ENCODE data around the gene TM9SF2.
A peak's percentile ranks its signal among the peaks of the same experiment; 100 is the strongest.

Gene TM9SF2

DNA sequence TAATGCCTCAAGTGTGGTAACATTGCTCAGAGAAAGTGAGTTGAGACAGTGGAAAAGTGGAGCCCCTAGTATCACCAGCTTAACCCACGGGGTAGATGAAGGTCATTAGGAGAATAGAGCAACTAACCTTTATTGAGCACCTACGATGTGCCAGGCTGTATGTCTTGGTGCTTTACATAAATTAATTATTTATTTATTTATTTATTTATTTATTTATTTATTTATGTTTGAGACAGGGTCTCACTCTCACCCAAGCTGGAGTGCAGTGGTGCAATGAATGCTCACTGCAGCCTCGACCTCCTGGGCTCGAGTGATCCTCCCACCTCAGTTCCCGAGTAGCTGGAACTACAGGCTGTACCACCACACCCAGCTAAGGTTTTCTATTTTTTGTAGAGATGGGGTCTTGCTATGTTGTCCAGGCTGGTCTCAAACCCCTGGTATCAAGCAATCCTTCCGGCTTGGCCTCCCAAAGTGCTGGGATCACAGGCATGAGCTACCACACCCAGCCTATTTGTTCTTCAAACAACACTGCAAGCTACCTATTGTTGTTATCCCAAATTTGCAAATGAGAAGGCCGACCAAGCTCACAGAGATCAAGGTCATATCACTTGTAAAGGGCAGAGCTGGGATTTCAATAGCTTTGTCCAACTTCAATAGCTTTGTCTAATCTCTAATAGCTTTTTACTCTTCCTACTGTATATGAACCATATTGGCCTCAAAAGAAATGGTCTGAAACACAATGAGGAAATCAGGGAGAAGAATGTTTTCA lies 79.4 kb downstream of the TM9SF2 start:
- no peak for DNase-seq

DNA sequence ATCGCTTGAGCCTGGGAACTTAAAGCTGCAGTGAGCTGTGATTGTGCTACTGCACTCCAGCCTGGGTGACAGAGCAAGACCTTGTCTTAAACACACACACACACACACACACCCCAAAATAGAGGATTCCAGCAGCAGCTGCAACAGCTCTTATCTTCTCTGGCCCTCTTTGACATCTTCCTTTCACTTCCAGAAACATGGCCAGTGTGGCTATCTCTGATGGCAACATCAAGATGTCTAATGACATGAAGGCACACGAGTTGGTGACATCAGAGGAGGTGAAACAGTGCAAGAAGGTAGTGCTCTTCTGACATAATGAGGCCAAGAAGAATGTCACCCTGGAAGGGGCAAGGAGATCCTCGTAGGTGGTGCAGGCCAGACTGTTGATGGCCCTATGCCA lies 81.2 kb downstream of the TM9SF2 start:
- no peak for DNase-seq

DNA sequence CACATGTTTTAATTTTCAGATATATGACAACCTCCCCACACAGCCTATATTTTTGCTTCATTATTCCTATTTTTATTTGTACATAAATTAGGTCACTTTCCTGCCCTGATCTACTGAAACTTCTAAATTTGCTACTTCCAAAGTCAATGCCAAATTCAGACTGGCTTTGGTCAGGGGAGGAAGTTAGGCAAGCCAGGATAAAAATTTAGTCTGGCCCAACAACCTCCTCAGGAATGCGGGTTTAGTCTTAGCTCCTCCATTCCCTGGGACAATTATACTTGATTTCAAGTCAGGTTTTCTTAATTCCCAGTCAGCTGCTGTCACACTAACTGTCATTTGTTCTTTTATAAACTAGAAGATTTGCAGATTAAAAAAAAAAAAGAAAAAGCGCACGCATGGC lies 84.3 kb downstream of the TM9SF2 start:
- DNase-seq: no peak

DNA sequence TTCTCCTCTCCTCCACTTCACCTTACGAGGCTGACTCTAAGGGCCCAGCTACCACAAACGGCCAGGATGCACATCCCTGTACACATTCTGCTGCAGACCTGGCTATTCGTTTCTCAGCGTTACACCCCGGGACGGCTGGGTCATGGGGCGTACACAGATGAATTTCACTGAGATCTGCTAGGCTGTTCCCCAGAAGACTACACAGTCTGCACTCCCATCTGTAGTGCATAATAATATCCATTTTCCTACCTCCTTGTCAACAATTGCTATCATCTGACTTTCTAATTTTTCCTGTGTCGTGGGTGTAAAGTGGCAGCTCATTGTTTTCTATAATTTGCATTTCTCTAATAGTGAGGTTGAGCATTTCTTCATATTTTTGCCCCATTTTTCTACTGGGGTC lies 85.7 kb downstream of the TM9SF2 start:
- no peak for DNase-seq

DNA sequence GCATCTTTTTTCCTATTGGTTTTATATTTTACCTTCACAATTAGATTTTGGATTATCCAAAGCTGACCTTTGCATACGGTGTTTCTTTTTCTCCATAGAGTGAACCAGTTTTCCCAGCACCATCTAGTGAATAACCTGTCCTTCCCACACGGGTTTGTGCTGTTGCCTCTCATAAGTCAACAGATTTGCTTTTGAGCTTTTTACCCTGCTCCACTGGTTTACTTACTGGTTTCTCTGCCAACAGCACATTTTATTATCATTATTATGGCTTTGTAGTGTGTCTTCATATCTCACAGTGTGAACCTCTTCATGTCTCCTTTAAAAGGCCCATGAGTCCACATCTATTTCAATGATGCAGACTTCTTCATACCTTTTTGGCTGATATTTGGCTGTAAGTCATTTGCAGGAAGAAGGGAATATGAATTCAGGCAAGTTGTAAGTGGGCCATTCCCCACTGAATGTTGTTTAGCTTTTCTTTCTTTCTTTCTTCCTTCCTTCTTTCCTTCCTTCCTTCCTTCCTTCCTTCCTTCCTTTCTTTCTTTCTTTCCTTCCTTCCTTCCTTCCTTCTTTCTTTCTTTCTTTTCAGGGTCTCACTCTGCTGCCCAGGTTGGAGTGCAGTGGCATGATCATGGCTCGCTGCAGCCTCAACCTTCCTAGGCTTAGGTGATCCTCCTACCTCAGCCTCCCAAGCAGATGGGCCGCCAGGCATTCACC lies 86.8 kb downstream of the TM9SF2 start:
- DNase-seq: no peak

DNA sequence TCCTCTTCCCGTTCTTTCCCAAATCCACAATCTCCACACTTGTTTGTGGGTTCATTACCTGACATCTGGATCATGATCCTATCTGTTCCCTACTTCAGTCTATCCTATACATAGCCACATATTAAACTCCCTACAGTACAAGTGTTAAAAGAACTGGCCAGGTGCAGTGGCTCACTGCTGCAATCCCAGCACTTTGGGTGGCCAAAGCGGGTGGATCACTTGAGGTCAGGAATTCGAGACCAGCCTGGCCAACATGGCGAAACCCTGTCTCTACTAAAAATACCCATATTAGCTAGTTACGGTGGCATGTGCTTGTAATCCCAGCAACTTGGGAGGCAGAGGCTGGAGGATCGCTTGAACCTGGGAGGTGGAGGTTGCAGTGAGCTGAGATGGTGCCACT lies 88.3 kb downstream of the TM9SF2 start:
- no peak for DNase-seq

DNA sequence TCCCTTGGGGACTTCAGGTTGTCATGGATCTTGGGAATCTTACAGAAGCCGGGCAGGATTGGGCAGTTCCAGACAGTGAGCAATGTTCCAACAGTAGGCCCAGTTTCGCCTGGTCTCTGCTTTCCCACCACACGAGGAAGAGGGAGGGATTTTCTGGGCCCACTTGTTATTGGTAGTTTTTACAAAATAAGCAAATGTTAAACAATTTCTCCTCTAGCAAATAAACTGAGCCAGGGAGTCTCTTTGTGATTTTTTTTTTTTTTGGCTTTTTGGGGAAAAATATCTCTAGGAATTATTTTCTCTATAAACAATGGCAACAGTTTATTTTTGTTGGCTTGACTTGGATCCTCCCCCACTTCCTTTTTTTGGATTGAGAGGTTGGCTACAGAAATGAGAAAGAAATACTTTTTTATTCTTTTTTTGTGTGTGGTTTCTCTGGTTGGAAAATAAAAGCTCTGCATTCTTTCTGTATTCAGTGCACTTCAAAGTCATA lies 89.3 kb downstream of the TM9SF2 start:
- DNase-seq: no peak

DNA sequence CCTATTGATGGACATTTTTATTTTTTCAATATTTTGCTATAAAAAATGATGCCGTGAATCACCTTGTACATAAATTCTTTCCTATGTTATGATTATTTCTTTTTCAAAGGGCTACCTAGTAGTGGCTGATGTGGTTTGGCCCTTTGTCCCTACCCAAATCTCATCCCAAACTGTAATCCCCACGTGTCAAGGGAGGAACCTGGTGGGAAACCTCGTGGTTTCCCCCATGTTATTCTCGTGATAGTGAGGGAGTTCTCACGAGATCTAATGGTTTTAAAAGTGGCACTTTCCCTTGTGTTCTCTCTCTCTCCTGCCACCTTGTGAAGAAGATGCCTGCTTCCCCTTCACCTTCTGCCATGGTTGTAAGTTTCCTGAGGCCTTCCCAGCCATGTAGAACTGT lies 94.9 kb downstream of the TM9SF2 start:
- no peak for DNase-seq

DNA sequence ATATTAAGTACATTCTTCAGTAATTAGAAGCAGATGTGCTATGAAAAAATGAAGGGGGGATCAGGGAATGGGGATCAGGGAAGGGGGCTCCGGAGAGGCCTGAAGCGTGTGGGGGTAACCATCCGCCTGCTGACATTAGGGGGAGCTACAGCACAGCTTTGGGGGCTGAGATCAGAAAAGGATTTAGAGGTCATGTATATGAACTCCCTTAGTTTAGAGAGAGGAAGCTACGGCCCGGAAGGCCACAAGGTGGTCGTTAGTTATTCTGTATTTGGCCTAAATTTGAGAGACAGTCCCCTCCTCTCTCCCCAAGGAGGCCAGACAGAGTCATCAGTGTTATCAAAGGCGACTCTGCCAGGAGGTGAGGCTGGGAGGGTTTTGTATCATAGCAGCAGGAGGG lies 99.0 kb downstream of the TM9SF2 start:
- peak in 1 of 2 donors; percentile 19 for DNase-seq

DNA sequence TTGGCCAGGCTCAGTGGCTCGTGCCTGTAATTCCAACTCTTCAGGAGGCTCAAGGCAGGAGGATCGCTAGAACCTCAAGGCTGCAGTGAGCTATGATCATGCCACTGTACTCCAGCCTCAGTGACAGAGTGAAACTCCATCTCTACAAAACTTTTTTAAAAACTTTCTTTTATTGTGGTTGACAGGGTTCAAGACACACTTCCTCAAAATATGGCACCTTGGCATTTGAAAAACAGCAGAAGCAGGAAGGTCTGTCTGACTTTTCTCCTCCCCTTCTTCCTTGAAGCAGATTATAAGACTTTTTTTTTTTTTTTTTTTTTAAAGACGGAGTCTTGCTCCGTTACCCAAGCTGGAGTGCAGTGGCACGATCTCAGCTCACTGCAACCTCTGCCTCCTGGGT lies 100.3 kb downstream of the TM9SF2 start:
- peak; percentile 12 to 49 for DNase-seq

DNA sequence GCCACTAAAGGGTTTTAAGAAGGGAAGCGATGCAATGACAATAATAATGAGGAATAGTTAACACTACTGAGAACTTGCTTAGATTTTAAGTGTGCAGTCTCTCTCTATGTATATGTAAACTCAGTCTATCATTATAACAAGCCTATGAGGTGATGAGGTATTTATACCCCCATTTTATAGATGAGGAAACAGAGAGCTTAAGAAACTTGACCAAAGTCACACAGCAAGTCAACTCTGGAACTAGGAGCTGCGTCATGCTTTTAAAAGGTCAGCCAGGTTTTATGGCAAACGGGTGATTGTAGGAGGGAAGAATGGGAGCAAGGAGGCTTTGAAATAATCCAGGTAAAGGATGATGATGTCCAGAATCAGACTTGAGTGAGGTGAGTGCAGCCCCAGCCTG lies 103.4 kb downstream of the TM9SF2 start:
- no peak for DNase-seq

DNA sequence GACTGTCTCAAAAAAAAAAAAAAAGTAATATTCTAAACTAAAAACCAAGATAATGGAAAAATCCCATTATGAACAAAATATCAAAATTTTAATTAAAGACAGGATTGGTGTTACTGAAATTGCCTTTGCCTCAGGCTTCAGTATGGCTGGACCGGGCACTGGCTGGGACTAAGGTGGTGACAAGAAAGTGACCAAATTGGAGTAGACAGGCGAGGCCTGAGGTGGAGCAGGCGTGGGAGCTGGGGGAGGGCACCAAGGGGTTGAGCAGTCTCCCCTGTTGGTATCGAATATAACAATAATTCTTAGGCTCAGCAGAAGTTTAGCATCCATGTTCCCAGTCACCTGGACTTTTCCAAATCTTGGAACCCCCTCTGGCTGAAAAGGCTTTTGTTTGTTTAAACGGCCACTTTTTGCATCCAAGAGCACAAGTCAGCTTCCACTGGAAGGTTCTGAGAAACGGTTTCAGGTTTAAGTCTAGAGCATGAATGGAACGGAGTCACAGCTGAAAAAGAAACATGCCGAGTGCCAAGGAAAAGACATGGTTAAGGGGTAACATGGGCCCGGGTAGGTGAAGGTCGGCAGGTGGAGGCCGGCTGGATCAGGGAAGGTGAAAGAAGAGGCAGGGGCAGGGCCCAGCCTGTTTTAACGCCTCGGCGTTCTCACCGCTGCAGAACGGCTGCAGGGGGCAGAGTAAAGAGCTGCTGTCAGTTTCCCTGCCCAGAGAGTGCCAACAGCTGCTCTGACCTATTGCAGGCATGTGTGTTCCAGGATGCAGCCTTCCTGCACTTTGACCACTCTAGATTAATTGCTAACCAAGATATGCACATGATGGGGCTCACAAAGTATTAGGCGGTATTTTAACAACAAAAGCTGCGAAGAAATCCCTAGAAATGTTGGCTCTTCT lies 104.4 kb downstream of the TM9SF2 start:
- peak; percentile 29 to 66 for DNase-seq

DNA sequence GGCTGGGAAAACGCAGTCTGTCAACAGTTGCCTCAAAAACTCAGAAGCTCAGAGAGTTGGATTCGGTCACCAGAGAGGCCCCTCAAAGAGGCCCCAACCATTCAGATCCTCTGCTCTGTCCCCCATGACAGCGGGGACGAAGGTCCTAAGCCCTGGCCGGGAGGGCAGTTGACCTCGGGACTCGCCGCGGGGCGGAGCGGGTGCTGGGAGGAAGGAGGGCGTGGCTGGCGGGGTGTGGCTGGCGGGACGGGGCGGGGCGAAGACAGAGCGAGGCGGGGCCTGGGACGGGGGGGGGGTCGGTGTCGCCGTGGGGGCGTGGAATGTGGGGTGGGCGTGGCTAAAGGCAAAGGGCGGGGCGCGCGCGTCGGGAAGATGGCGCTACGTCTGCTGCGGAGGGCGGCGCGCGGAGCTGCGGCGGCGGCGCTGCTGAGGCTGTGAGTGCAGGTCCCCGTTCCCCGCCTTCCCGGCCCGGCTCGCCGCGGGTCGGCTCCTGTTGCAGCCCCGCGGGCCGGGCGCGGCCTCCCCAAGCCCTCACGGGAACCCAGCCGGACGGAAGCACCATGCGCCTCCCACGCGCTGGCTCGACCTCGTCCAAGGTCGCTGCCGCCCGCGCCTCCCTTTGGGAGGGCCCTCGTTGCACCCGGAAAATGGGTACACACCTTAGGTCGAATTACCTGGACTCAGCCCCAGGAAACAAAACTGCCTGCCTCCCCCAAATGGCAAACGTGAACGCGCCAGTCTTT lies 105.2 kb downstream of the TM9SF2 start, which contains the start of gene CLYBL:
Gene CLYBL, plus strand, starts transcription at position 367 of the 743 bp plus-strand sequence.
- DNase-seq: peak; percentile 87 to 94

DNA sequence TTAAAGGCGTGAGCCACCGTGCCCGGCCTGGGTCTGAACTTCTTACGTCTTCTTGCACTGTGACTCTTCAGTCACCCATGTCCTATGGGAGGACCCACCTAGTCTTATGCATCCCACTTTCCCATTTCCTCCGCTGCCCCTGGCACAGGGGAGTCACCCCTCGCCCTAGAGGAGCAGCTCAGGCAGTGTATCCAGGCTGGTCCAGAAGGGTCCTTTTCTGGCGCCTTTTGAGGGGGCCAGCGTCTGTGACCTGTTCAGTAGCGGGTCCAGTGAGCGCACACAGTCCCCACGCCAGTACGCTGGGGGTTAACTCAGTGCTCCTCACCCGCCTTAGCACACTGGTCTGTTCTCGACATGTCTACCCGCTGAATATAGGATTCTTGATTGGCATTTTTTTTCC lies 107.1 kb downstream of the TM9SF2 start:
- DNase-seq: no peak

DNA sequence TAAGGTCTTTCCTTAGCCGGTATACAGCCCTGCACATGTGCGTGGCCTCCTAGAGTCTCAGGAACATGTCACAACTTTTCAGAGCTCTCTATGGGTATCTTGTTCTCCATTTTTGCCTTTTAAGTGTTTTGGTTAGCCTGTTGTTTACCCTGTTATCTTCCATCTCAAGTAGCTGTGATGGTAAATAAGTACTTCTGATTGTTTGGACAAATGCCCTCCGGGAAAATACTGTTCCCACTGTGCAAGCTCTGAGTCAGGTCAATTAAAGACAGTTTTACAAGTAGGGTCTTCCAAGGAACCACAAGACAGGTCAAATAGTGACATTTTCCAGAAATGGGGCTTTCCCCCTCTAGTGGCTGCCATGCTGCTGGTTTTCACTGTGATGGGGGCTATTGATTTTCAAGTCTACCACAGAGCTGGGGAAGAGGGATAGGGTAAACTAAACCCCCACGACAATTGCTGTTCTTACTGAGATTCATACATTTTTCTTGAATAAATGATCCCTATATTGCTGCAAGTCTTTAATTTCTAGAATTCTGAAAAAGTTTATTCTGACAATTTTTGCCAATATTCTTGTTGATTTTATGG lies 109.5 kb downstream of the TM9SF2 start:
- DNase-seq: no peak

Measured in CD4-positive, alpha-beta T cell treated with Interferon alpha-2 for 1 hour (primary cell).